Transverse colon (tissue), 4 donors: ENCODE data around the gene MPND. TPM values are rescaled to one million over a fixed set of nuclear protein-coding genes. Genes with fewer than 3 reads are reported as not detected.

Experiments used
- DNase-seq: peaks from one replicate; pipeline ENCODE4 v3.0.0-alpha.2; 2019
- H3K27ac ChIP-seq, 4 donors: fragments of 200-600 bp; sonication (generic); 2 replicates each; pipeline ENCODE4 v1.5.1; 2016 to 2018; ENCODE audit warnings: inconsistent platforms in 4 of 4
- H3K27me3 ChIP-seq: fragments of 200-600 bp; sonication (generic); 2 replicates; pipeline ENCODE4 v1.5.1; 2017; ENCODE audit warnings: inconsistent platforms
- H3K36me3 ChIP-seq, 4 donors: fragments of 200-600 bp; sonication (generic); 2 replicates each; pipeline ENCODE4 v1.5.1; 2017 to 2019; ENCODE audit warnings: inconsistent platforms in 4 of 4
- H3K4me1 ChIP-seq, 4 donors: fragments of 200-600 bp; sonication (generic); 2 replicates each; pipeline ENCODE4 v1.5.1; 2017 to 2020; ENCODE audit warnings: inconsistent platforms in 4 of 4
- H3K4me3 ChIP-seq, 4 donors: fragments of 200-600 bp; sonication (generic); 1 replicate in 1 of 4; 2 replicates in 3 of 4; pipeline versions ENCODE4 v1.5.1 to v1.6.1; 2017 to 2019; ENCODE audit warnings: inconsistent platforms in 4 of 4
- H3K9me3 ChIP-seq, 2 donors: fragments of 200-600 bp; sonication (generic); 2 replicates each; pipeline ENCODE4 v1.5.1; 2017 to 2019; ENCODE audit warnings: inconsistent platforms in 2 of 2
- CTCF ChIP-seq, 5 experiments: fragments of 200-600 bp in 3 of 5; fragments of 450-650 bp in 2 of 5; sonication (generic) in 3 of 5; IDR thresholded peaks; 1 replicate in 2 of 5; 2 replicates in 3 of 5; pipeline ENCODE4 v1.5.1; 2016 to 2017; ENCODE audit warnings: antibody characterized with exemption in 5 of 5, inconsistent platforms in 3 of 5, mild to moderate bottlenecking in 2 of 5, moderate library complexity in 1 of 5
- EP300 ChIP-seq: sonication (generic); formaldehyde crosslinking; IDR thresholded peaks from one replicate; pipeline ENCODE4 v1.6.1; 2017; ENCODE audit warnings: antibody characterized with exemption, low read depth
- POLR2A ChIP-seq: fragments of 450-650 bp; IDR thresholded peaks from one replicate; pipeline ENCODE4 v1.6.1; 2016; ENCODE audit warnings: antibody characterized with exemption, mild to moderate bottlenecking, moderate library complexity
- POLR2AphosphoS5 ChIP-seq, 3 donors: sonication (generic); formaldehyde crosslinking; IDR thresholded peaks; one replicate each; pipeline ENCODE4 v1.6.1; 2016; ENCODE audit warnings: antibody characterized with exemption in 3 of 3
- WGBS, 2 donors: methylation state at CpG; one replicate each; pipeline ENCODE4 v1.1.5; 2018; ENCODE audit warnings: low coverage in 1 of 2; 5-methylcytosine and 5-hydroxymethylcytosine counted together
- in situ Hi-C, 4 donors: fragments of 200-750 bp; cut with MboI; loops; one replicate each; pipeline versions ENCODE4 v1.15.0 to v1.15.1; 2017; ENCODE audit warnings: low sequenced_read_pairs in 3 of 4, low pct_ligation_motif_present in 1 of 4, low pct_unique_long_range_greater_than_20kb in 1 of 4
- intact Hi-C: fragments of 100-400 bp; cut with DNase I; formaldehyde crosslinking; loops from one replicate; pipeline ENCODE4 v1.15.1; 2023; ENCODE audit warnings: low total_unique reads
- total RNA-seq, 4 donors: library from RNA; depleted of rRNA; stranded (reverse); fragments of >200 nt; gene quantifications; one replicate each; pipeline ENCODE4 v1.1.0, GENCODE V29; 2016

The MPND gene
- total RNA-seq, 4 donors from 2014 or later: 16.5 to 96.5 (median 33.7) TPM

GRCh38 chr19:4366666-4367335, 23.4 kb downstream of the MPND start:
- no peak for DNase-seq
- in situ Hi-C loops (loop anchor here in 1 of 4 donors (25.0 kb wide), 1 partner anchor 104 kb away; no protein-coding TSS in a partner anchor), intact Hi-C loops (no loop called here)
- peaks cover 24 to 37% (median 28%) of the 10 kb centered on the region in 4 donors for H3K4me1 ChIP-seq
- TF ChIP-seq EP300 (no peak), POLR2A (no peak), POLR2AphosphoS5 (IDR thresholded peaks at IDR 0.05) (no peak), CTCF (IDR thresholded peaks at IDR 0.05) (no peak)
- peaks cover 0 to 3% (median 0%) of the 10 kb centered on the region in 4 donors for H3K36me3 ChIP-seq
- H3K9me3 ChIP-seq: no peaks in the 10 kb centered on the region
- WGBS, 2 donors: 94% methylated on average over 12 of the region's 16 CpGs; no CpG with 5 or more reads in 1 of the 2 donors
- no peak overlapping the region for H3K27ac ChIP-seq
- H3K27me3 ChIP-seq: no peaks in the 10 kb centered on the region
- H3K4me3 ChIP-seq: no peak overlapping the region

DNA sequence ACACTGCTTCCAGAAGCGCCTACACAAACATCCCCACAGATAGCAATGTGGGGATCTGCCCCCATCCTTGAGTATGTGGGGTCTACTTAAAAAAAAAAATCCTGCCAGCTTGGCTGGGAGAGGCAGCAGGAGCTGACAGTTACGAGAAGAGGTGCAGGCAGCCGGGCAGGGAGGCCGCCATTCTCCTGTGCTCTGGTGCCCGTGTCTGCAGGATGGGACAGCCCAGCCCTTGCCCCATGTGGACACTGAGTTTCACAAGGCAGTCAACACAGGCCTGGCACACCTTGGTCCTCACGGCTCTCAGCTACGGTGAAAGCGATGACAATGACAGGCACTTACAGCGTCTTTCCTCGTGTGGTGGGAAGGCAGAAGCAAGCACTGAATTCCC, 24.0 kb downstream of the MPND start:
- H3K4me1 ChIP-seq: peaks cover 24 to 37% (median 29%) of the 10 kb centered on the region in 4 donors
- no peaks in the 10 kb centered on the region for H3K27me3 ChIP-seq
- peaks cover 0 to 3% (median 0%) of the 10 kb centered on the region in 4 donors for H3K36me3 ChIP-seq
- H3K27ac ChIP-seq: no peak overlapping the region
- in situ Hi-C loops (loop anchor here in 1 of 4 donors (25.0 kb wide), 1 partner anchor 105 kb away; no protein-coding TSS in a partner anchor), intact Hi-C loops (no loop called here)
- H3K9me3 ChIP-seq: no peaks in the 10 kb centered on the region
- DNase-seq: no peak
- no peak overlapping the region for H3K4me3 ChIP-seq
- TF ChIP-seq CTCF (IDR thresholded peaks at IDR 0.05): no peak
- TF ChIP-seq POLR2A: no peak
- TF ChIP-seq POLR2AphosphoS5 (IDR thresholded peaks at IDR 0.05): no peak
- no peak for TF ChIP-seq EP300
- 85% methylated on average over 10 of the region's 10 CpGs; no CpG with 5 or more reads in 1 of the 2 donors for WGBS, 2 donors

GRCh38 chr19:4367781-4368127, 24.4 kb downstream of the MPND start:
- H3K4me1 ChIP-seq: peaks cover 24 to 41% (median 33%) of the 10 kb centered on the region in 4 donors
- peaks cover 0 to 3% (median 0%) of the 10 kb centered on the region in 4 donors for H3K36me3 ChIP-seq
- no peaks in the 10 kb centered on the region for H3K27me3 ChIP-seq
- no peak for DNase-seq
- in situ Hi-C loops: loop anchor here in 1 of 4 donors (25.0 kb wide), 1 partner anchor 105 kb away; no protein-coding TSS in a partner anchor
- H3K4me3 ChIP-seq: no peak overlapping the region
- 82% methylated on average over 13 of the region's 13 CpGs; no CpG with 5 or more reads in 1 of the 2 donors for WGBS, 2 donors
- intact Hi-C loops: no loop called here
- no peaks in the 10 kb centered on the region for H3K9me3 ChIP-seq
- TF ChIP-seq EP300 (no peak), POLR2AphosphoS5 (IDR thresholded peaks at IDR 0.05) (peak in 1 of 3 donors; percentile 21), CTCF (IDR thresholded peaks at IDR 0.05) (no peak), POLR2A (no peak)
- H3K27ac ChIP-seq: peak overlapping the region in 1 of 4 donors; percentile 81

DNA sequence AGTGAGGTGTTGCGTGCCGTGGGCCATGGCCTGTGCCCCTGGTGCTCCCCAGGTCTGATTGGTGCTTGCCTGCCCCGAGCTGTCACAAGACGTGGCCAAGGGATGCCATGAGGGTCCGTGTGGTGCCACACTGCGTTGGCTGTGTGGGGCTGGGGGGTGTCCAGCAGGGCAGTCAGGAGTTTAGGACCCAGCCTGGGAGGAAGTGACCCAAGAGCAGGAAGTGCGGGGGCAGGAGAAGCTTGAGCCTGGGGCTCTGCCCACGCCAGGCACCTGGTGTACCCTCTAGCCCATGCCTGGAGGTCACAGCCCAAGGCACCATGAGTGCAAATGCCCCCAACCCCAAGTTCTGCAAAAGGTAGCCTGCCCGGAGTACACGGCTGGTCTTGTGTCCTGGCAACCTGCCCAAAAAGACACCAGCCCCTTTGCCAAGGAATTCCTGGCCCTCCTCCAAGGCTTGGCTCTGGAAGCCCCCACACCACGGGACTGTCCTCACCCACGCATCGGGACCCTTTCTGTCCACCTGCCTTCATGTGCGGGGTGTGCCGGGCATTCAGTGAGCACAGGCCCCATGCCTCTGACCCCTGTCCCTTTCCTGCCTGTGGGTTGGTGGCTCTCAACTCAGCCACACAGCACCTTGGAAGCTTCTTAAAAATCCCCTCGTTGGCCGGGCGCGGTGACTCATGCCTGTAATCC, 24.9 kb downstream of the MPND start:
- WGBS, 2 donors: 62% methylated on average over 19 of the region's 19 CpGs; no CpG with 5 or more reads in 1 of the 2 donors
- intact Hi-C loops: no loop called here
- DNase-seq: no peak
- Histone ChIP-seq H3K4me1 (peaks cover 28 to 46% (median 39%) of the 10 kb centered on the region in 4 donors), H3K9me3 (no peaks in the 10 kb centered on the region), H3K27ac (peak overlapping the region; percentile 65 to 82 (median 77)), H3K27me3 (no peaks in the 10 kb centered on the region), H3K4me3 (no peak overlapping the region), H3K36me3 (peaks cover 0 to 3% (median 0%) of the 10 kb centered on the region in 4 donors)
- in situ Hi-C loops: loop anchor here in 1 of 4 donors (25.0 kb wide), 1 partner anchor 106 kb away; no protein-coding TSS in a partner anchor
- TF ChIP-seq EP300 (no peak), CTCF (IDR thresholded peaks at IDR 0.05) (no peak), POLR2A (no peak), POLR2AphosphoS5 (IDR thresholded peaks at IDR 0.05) (no peak)
